Measurements from ENCODE around the gene IL21R. TPM values are rescaled to one million over a fixed set of nuclear protein-coding genes. Genes with fewer than 3 reads are reported as not detected.

The IL21R gene
- total and polyA plus RNA-seq, 9 of the 15 experiments (the other 6 are each of a cell fraction or from before 2014, with no cell fraction given), result 0.04 to 0.34 (median 0.18) TPM; not detected in 1

- TF ChIP-seq ATF4 (CRISPR knock-in tag; IDR thresholded peaks at IDR 0.05), result no peak
- TF ChIP-seq L3MBTL2 (IDR thresholded peaks at IDR 0.05), result peak; percentile 37; the same call in 1 of the 2 replicates
- TF ChIP-seq CCNT2 (IDR thresholded peaks at IDR 0.05; ENCODE audit: borderline replicate concordance, extremely low read depth, insufficient read length, low read depth, low read length), result peak; percentile 56
- TF ChIP-seq XRCC4 (IDR thresholded peaks at IDR 0.05; ENCODE audit: extremely low read depth, insufficient read depth, insufficient read length), result no peak
- TF ChIP-seq ZNF740 (CRISPR knock-in tag; IDR thresholded peaks at IDR 0.05), result no peak
- no peak for TF ChIP-seq ZNF740 (tag; IDR thresholded peaks at IDR 0.05)
- peak; percentile 74 for TF ChIP-seq SOX6 (IDR thresholded peaks at IDR 0.05)
- no peak for TF ChIP-seq TAF7 (tag; IDR thresholded peaks at IDR 0.05)
- TF ChIP-seq RFX1 (IDR thresholded peaks at IDR 0.05), result no peak
- TF ChIP-seq BRCA1 (IDR thresholded peaks at IDR 0.05), result no peak
- no peak for TF ChIP-seq BRCA1 (CRISPR knock-in tag; IDR thresholded peaks at IDR 0.05)
- TF ChIP-seq MEF2D (tag; conservative IDR thresholded peaks at IDR 0.05; ENCODE audit: low read depth), result no peak
- TF ChIP-seq KLF16 (IDR thresholded peaks at IDR 0.05), result peak; percentile 85
- TF ChIP-seq SMARCA5 (IDR thresholded peaks at IDR 0.05), result peak; percentile 85
- TF ChIP-seq ZBTB1 (CRISPR knock-in tag; IDR thresholded peaks at IDR 0.05; ENCODE audit: borderline replicate concordance, low read depth), result no peak
- TF ChIP-seq CHD1 (IDR thresholded peaks at IDR 0.05; ENCODE audit: low read length), result no peak
- TF ChIP-seq CC2D1A (IDR thresholded peaks at IDR 0.05), result peak; percentile 73; the same call in 1 of the 2 replicates
- no peak for TF ChIP-seq SNAPC5 (CRISPR knock-in tag; IDR thresholded peaks at IDR 0.05)
- TF ChIP-seq ZNF436 (CRISPR knock-in tag; IDR thresholded peaks at IDR 0.05), result peak; percentile 97
- no peak for TF ChIP-seq STAG1 (CRISPR knock-in tag; IDR thresholded peaks at IDR 0.05; ENCODE audit: borderline replicate concordance)
- no peak for TF ChIP-seq NRF1 (conservative IDR thresholded peaks at IDR 0.05 in 1 of 2, IDR thresholded peaks at IDR 0.05 in 1 of 2)
- no peak for TF ChIP-seq ETV6 (IDR thresholded peaks at IDR 0.05; ENCODE audit: borderline replicate concordance in 1 of 2, low read depth in 2 of 2, low read length in 1 of 2)
- no peak for TF ChIP-seq ETV6 (CRISPR knock-in tag; IDR thresholded peaks at IDR 0.05; ENCODE audit: borderline replicate concordance)
- TF ChIP-seq RBBP5 (IDR thresholded peaks at IDR 0.05; ENCODE audit: borderline replicate concordance, insufficient read depth, low read length, poor library complexity, severe bottlenecking), result no peak
- TF ChIP-seq ZNF12 (CRISPR knock-in tag; IDR thresholded peaks at IDR 0.05), result no peak
- peak; percentile 91 for TF ChIP-seq TCF3 (CRISPR knock-in tag; IDR thresholded peaks at IDR 0.05)
- TF ChIP-seq HMG20B (CRISPR knock-in tag; IDR thresholded peaks at IDR 0.05), result no peak
- TF ChIP-seq CREBBP (IDR thresholded peaks at IDR 0.05; ENCODE audit: low read depth, low read length), result no peak
- peak; percentile 54 for TF ChIP-seq EGR1 (conservative IDR thresholded peaks at IDR 0.05)
- no peak for TF ChIP-seq DNMT1 (IDR thresholded peaks at IDR 0.05)
- TF ChIP-seq SRSF9 (IDR thresholded peaks at IDR 0.05; ENCODE audit: borderline replicate concordance, low read depth, low read length), result no peak
- TF ChIP-seq MIER1 (IDR thresholded peaks at IDR 0.05; ENCODE audit: low read depth), result no peak
These were observed 29.0 kb downstream of the IL21R start (continued) for GRCh38 chr16:27430923-27431484.
